Esophagus squamous epithelium (tissue), 4 donors: ENCODE results near the gene TGFBRAP1.

Source experiments
- POLR2A ChIP-seq, 4 donors: fragments of 450-650 bp; IDR thresholded peaks; one replicate each; pipeline ENCODE4 v1.6.1; 2017; ENCODE audit warnings: antibody characterized with exemption in 4 of 4, mild to moderate bottlenecking in 4 of 4, moderate library complexity in 3 of 4
- TF ChIP-seq, protein P1 (sequence below), 6 experiments: fragments of 450-650 bp in 4 of 6; fragments of 200-600 bp in 2 of 6; sonication (generic) in 2 of 6; IDR thresholded peaks; one replicate each; pipeline ENCODE4 v1.5.1; 2016 to 2019; ENCODE audit warnings: antibody characterized with exemption in 6 of 6, mild to moderate bottlenecking in 4 of 6, moderate library complexity in 4 of 6

DNA sequence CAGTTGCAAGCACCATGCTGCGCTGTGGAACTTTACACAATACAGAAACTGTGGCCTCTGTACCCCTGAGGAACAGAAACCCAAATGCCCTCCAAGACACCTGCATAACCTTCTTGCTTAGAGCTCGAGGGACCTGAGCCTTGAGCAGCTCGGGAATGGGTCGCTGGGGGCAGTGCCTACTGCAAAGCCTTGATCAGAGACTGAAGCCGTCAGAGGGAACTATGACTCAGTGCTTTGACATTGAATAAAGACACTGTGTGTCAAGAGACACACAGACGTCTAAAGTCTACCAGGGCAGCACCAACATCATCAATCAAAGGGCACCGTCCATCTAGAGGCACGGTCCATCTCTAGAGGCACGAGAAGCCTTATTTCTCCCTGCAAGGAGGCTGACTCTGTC is 57.4 kb downstream of the TGFBRAP1 start:
- TF ChIP-seq, protein P1, sequence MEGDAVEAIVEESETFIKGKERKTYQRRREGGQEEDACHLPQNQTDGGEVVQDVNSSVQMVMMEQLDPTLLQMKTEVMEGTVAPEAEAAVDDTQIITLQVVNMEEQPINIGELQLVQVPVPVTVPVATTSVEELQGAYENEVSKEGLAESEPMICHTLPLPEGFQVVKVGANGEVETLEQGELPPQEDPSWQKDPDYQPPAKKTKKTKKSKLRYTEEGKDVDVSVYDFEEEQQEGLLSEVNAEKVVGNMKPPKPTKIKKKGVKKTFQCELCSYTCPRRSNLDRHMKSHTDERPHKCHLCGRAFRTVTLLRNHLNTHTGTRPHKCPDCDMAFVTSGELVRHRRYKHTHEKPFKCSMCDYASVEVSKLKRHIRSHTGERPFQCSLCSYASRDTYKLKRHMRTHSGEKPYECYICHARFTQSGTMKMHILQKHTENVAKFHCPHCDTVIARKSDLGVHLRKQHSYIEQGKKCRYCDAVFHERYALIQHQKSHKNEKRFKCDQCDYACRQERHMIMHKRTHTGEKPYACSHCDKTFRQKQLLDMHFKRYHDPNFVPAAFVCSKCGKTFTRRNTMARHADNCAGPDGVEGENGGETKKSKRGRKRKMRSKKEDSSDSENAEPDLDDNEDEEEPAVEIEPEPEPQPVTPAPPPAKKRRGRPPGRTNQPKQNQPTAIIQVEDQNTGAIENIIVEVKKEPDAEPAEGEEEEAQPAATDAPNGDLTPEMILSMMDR (IDR thresholded peaks at IDR 0.05): no peak
- TF ChIP-seq POLR2A (IDR thresholded peaks at IDR 0.05): no peak
